ENCODE measurements around the gene SCUBE2.
A peak's percentile ranks its signal among the peaks of the same experiment; 100 is the strongest.

SCUBE2 gene

DNA sequence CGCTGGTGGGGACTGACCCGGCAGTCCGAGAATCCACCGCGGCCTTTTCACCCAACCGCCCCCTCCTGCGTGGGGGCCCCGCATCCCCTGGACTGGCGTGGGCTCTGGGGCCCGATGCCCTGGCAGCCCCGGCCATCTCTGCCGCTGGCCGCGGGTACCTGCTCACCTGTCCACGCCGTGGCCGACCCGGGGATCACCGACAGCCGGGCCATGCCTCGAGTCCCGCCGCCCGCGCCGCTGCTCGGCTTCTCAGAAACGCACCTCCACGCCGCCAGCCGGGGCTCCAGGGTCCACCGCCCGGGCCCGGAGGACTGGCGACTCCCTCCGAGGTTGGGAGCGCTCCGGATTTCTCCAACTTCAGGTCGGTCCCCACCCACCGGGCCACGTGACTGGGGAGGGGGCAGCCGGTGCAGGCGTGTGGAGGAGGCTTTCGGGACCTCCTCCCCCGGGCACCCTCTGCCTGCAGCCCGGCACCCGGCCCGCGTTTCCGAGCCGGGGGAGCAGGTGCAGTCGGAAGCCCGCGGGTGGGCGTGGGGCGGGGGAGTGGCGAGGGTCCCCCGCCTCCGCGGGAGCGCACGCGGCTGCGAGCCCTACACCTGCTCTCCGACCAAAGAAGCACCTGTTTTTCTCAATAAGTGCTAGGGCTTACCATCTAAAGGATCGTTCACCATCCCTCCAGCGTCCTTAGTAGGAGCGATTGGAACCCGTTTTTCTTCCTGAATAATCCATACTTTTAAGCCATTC lies 87.0 kb downstream of the SCUBE2 start:
- FAIRE-seq (no peak), DNase-seq (ENCODE audit: insufficient read length, low spot score) (peak; percentile 17)
- TF ChIP-seq PAX5 (IDR thresholded peaks at IDR 0.05; ENCODE audit: insufficient read depth, low read length, severe bottlenecking) (no peak), POU2F2 (IDR thresholded peaks at IDR 0.05; ENCODE audit: low read depth, low read length) (no peak), TAF1 (IDR thresholded peaks at IDR 0.05; ENCODE audit: low read depth, low read length) (no peak), POLR2A (IDR thresholded peaks at IDR 0.05; ENCODE audit: low read depth, low read length) (no peak), POLR2AphosphoS5 (IDR thresholded peaks at IDR 0.05; ENCODE audit: low read depth, low read length) (no peak), SPI1 (IDR thresholded peaks at IDR 0.05; ENCODE audit: low read depth, low read length) (no peak)

- DNase-seq (ENCODE audit: insufficient read length, low spot score), result peak; percentile 65
Measured at GRCh38 chr11:9003573-9004182, 87.7 kb downstream of the SCUBE2 start, which contains the start of gene NRIP3. NRIP3 (minus strand) TSS chr11:9004001; CDS start chr11:9003935, 66 bp downstream.

DNA sequence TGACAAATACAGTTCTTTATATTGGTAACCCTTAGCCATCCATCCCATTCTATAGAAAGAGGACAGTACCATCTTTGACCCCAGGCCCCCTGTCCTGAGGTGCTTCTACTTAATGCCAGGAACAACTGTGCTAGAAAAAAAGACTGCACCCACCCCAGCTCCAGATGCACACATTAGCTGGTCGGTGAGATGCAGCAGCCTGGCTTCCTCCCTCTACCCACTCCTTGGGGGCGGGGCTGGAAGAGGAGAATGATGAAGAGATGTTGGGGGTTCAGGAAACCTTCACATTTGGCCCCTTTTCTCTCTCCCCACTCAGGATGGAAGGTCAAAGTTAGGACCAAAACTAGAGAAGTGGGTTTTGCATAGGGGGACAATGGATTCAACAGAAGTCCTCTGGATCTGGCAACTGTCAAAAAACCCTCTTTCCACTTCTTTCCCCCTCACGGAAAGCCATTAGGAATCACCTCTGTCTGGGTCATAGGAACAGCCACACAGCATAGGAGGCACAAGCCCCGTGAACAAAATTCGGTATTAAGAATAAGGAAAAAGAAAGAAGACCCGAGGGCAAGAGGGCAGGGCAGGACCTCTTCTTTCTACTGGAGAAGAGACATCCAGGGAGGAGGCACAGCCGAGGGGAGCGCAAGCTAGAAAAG lies 88.4 kb downstream of the SCUBE2 start:
- DNase-seq (ENCODE audit: insufficient read length, low spot score) (no peak), FAIRE-seq (no peak)

More at GRCh38 chr11:9003573-9004182, 87.7 kb downstream of the SCUBE2 start, which contains the start of gene NRIP3:
- FAIRE-seq, result peak; percentile 31
- TF ChIP-seq POU2F2 (IDR thresholded peaks at IDR 0.05; ENCODE audit: low read depth, low read length), result no peak
- no peak for TF ChIP-seq POLR2AphosphoS5 (IDR thresholded peaks at IDR 0.05; ENCODE audit: low read depth, low read length)
- no peak for TF ChIP-seq SPI1 (IDR thresholded peaks at IDR 0.05; ENCODE audit: low read depth, low read length)
- no peak for TF ChIP-seq POLR2A (IDR thresholded peaks at IDR 0.05; ENCODE audit: low read depth, low read length)
- no peak for TF ChIP-seq TAF1 (IDR thresholded peaks at IDR 0.05; ENCODE audit: low read depth, low read length)
- TF ChIP-seq PAX5 (IDR thresholded peaks at IDR 0.05; ENCODE audit: insufficient read depth, low read length, severe bottlenecking), result no peak

DNA sequence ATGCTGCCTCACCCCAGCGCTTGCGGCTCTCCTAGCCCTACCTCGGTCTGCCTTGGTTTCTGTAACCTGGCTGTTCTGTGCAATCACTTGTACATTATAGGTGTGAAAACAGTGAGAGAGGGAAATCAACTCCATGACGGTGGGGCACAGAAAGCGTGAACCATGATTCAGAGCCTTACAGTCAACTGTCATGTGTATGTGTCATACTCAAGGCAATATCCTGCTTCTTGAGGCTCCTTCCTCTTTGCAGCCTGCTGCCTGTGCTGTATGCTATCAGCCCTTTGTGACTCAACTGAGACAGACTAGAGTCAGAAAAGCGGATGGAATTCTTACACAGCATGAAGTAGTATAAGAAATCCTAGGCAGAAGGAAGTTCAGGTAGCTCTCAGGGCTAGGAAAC lies 89.7 kb downstream of the SCUBE2 start:
- DNase-seq (ENCODE audit: insufficient read length, low spot score) (no peak), FAIRE-seq (no peak)
- TF ChIP-seq POLR2AphosphoS5 (IDR thresholded peaks at IDR 0.05; ENCODE audit: low read depth, low read length), result no peak
- no peak for TF ChIP-seq POLR2A (IDR thresholded peaks at IDR 0.05; ENCODE audit: low read depth, low read length)
- no peak for TF ChIP-seq SPI1 (IDR thresholded peaks at IDR 0.05; ENCODE audit: low read depth, low read length)
- no peak for TF ChIP-seq POU2F2 (IDR thresholded peaks at IDR 0.05; ENCODE audit: low read depth, low read length)
- TF ChIP-seq TAF1 (IDR thresholded peaks at IDR 0.05; ENCODE audit: low read depth, low read length), result no peak
- TF ChIP-seq PAX5 (IDR thresholded peaks at IDR 0.05; ENCODE audit: insufficient read depth, low read length, severe bottlenecking), result no peak

More for the DNA sequence above, 88.4 kb downstream of the SCUBE2 start:
- TF ChIP-seq SPI1 (IDR thresholded peaks at IDR 0.05; ENCODE audit: low read depth, low read length), result no peak
- TF ChIP-seq PAX5 (IDR thresholded peaks at IDR 0.05; ENCODE audit: insufficient read depth, low read length, severe bottlenecking), result no peak

GRCh38 chr11:8998017-8998416 lies 93.4 kb downstream of the SCUBE2 start:
- TF ChIP-seq TAF1 (IDR thresholded peaks at IDR 0.05; ENCODE audit: low read depth, low read length) (no peak), PAX5 (IDR thresholded peaks at IDR 0.05; ENCODE audit: insufficient read depth, low read length, severe bottlenecking) (no peak), POLR2A (IDR thresholded peaks at IDR 0.05; ENCODE audit: low read depth, low read length) (no peak), SPI1 (IDR thresholded peaks at IDR 0.05; ENCODE audit: low read depth, low read length) (no peak), POU2F2 (IDR thresholded peaks at IDR 0.05; ENCODE audit: low read depth, low read length) (no peak), POLR2AphosphoS5 (IDR thresholded peaks at IDR 0.05; ENCODE audit: low read depth, low read length) (no peak)
- DNase-seq (ENCODE audit: insufficient read length, low spot score) (no peak), FAIRE-seq (no peak)

- DNase-seq (ENCODE audit: insufficient read length, low spot score), result no peak
- TF ChIP-seq POLR2AphosphoS5 (IDR thresholded peaks at IDR 0.05; ENCODE audit: low read depth, low read length) (no peak), TAF1 (IDR thresholded peaks at IDR 0.05; ENCODE audit: low read depth, low read length) (no peak), PAX5 (IDR thresholded peaks at IDR 0.05; ENCODE audit: insufficient read depth, low read length, severe bottlenecking) (no peak), POLR2A (IDR thresholded peaks at IDR 0.05; ENCODE audit: low read depth, low read length) (no peak), SPI1 (IDR thresholded peaks at IDR 0.05; ENCODE audit: low read depth, low read length) (no peak), POU2F2 (IDR thresholded peaks at IDR 0.05; ENCODE audit: low read depth, low read length) (no peak)
- no peak for FAIRE-seq
Measured at GRCh38 chr11:8997451-8997850, 93.9 kb downstream of the SCUBE2 start.

GRCh38 chr11:8989453-8989852 lies 101.9 kb downstream of the SCUBE2 start:
- no peak for FAIRE-seq
- DNase-seq (ENCODE audit: insufficient read length, low spot score), result no peak
- TF ChIP-seq PAX5 (IDR thresholded peaks at IDR 0.05; ENCODE audit: insufficient read depth, low read length, severe bottlenecking) (no peak), SPI1 (IDR thresholded peaks at IDR 0.05; ENCODE audit: low read depth, low read length) (no peak), POU2F2 (IDR thresholded peaks at IDR 0.05; ENCODE audit: low read depth, low read length) (no peak), POLR2A (IDR thresholded peaks at IDR 0.05; ENCODE audit: low read depth, low read length) (no peak)

GRCh38 chr11:8988329-8989234 lies 102.8 kb downstream of the SCUBE2 start:
- DNase-seq (ENCODE audit: insufficient read length, low spot score) (no peak), FAIRE-seq (no peak)

More at GRCh38 chr11:8988329-8989234, 102.8 kb downstream of the SCUBE2 start:
- no peak for TF ChIP-seq TAF1 (IDR thresholded peaks at IDR 0.05; ENCODE audit: low read depth, low read length)
- no peak for TF ChIP-seq POU2F2 (IDR thresholded peaks at IDR 0.05; ENCODE audit: low read depth, low read length)
- no peak for TF ChIP-seq POLR2AphosphoS5 (IDR thresholded peaks at IDR 0.05; ENCODE audit: low read depth, low read length)
- TF ChIP-seq PAX5 (IDR thresholded peaks at IDR 0.05; ENCODE audit: insufficient read depth, low read length, severe bottlenecking), result no peak
- TF ChIP-seq SPI1 (IDR thresholded peaks at IDR 0.05; ENCODE audit: low read depth, low read length), result no peak
- no peak for TF ChIP-seq POLR2A (IDR thresholded peaks at IDR 0.05; ENCODE audit: low read depth, low read length)

All from GM12891 (cell line).